Left cardiac atrium (tissue), 4 donors: ENCODE data around the gene MACROD2. TPM values are rescaled to one million over a fixed set of nuclear protein-coding genes. Genes with fewer than 3 reads are reported as not detected.

ENCODE experiments used
- ATAC-seq, 2 donors: fragments of 200-7000 bp; cut with Tn5 transposase; one replicate each; pipeline ENCODE4 v1.9.1; 2020; ENCODE audit warnings: mild to moderate bottlenecking in 2 of 2, moderate library complexity in 2 of 2
- DNase-seq: peaks from one replicate; pipeline ENCODE4 v3.0.0-alpha.2; 2020
- intact Hi-C, 2 donors: fragments of 100-400 bp; cut with DNase I; formaldehyde crosslinking; loops; one replicate each; pipeline versions ENCODE4 v1.14.1 to v1.15.1; 2022 to 2023
- total RNA-seq, 2 donors: library from RNA; stranded (reverse); fragmentation: NEBNext Ultra II Directional; extraction: Animal tissue kit (Norgen Biotek cat#: 25700); gene quantifications; one replicate each; pipeline ENCODE4 v1.2.1, GENCODE V29; 2021
- donor health status: DM: no; HTN: yes; CAD: no.
- donor health status: DM: no; HTN: yes; CAD: no; lungs with severe emphysema.
- donor health status: DM: yes; HTN: yes; CAD: no.
- donor health status: Dilated cardiomyopathy.

The MACROD2 gene
- total RNA-seq, 2 donors from 2014 or later: 1.3 to 2.6 TPM

DNA sequence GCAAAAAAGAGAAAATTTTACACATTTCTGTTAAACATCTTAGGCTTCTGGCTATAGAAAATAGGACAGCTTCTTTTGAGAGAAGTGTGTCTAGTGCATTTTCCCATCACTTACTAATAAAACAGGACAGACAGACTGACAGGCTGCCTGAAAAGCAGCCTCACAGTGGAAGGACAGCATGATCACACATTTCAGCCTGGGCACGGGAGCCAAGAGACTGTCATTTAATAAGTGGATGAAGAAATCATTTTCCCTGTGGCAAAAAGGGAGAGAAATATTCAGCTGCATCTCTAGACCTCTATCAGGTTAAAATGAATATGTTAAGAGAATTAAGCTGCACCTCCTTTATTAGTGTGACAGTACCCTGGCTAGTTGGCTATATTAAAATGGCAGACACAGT lies 1617.5 kb downstream of the MACROD2 start:
- ATAC-seq (peak in 1 of 2 donors; percentile 31), DNase-seq (no peak)
- intact Hi-C loops: no loop called here

DNA sequence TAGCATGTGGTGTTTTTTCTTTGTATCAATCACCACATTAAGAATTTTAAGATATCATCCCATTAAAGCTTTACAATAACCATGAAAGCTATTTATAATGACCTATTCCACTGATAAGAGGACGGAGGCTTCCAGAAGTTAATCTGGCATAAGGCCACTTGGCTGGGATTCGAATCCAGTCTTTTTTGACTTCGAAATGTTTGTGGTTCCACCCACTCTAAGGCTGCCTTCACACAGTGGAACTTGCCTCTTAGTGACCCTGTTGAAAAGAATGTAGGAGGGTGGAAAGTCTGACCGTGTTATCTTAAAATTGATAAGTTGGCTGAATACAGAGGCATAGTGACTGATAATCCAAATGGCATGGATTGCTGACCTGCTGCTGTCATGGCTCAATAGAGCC lies 1618.2 kb downstream of the MACROD2 start:
- ATAC-seq (peak; percentile 57 to 88), DNase-seq (peak; percentile 29)
- intact Hi-C loops: no loop called here

DNA sequence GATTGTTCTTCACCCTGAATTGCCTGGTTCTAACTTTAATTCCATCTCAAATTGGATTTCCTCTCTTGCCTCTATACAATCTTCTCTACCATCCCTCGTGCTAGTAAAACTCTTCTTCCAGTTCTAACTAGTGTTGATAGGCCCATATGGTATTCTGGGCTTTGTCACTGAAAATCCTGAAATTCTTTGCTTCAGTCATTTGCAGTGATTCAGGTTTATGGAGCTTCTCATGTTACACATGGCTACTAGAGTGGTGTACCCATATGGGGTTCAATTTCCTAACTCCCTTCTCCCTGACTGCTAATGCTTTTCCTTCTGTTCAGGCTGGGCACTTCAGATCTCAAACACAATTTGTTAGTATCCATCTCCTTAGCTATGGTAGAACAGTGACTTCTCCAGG lies 1621.3 kb downstream of the MACROD2 start:
- no peak for ATAC-seq
- no peak for DNase-seq
- intact Hi-C loops: no loop called here

DNA sequence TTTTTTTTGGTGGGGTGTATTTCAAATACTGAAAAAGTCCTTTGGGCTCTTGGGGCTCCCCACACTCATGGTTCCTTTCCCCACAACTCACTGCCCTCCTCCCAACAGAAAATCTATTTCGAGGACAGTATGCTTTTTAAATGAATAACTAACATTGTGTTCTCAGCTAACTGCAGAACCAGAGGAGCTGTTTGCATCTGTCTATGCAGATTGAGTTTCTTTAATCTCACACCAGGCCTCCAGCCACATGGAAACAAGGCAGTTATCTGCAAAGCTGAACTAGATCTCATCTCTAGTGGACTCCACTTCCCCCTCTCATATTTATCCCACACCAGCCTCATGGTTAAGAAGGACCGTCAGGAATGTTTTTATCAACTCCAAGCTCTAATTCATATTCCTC lies 1622.8 kb downstream of the MACROD2 start:
- ATAC-seq (no peak), DNase-seq (no peak)
- intact Hi-C loops: no loop called here

- no peak for DNase-seq
- ATAC-seq: no peak
- intact Hi-C loops: no loop called here
These were observed 1623.6 kb downstream of the MACROD2 start for GRCh38 chr20:15618912-15619311.

GRCh38 chr20:15619341-15619740 lies 1624.0 kb downstream of the MACROD2 start:
- no peak for ATAC-seq
- intact Hi-C loops: no loop called here

GRCh38 chr20:15619816-15620215 lies 1624.5 kb downstream of the MACROD2 start:
- no peak for DNase-seq
- intact Hi-C loops: no loop called here
- ATAC-seq: no peak

More at GRCh38 chr20:15619341-15619740, 1624.0 kb downstream of the MACROD2 start:
- DNase-seq: no peak

- DNase-seq (no peak), ATAC-seq (no peak)
- intact Hi-C loops: no loop called here
These were observed 1627.1 kb downstream of the MACROD2 start for GRCh38 chr20:15622368-15622767.

DNA sequence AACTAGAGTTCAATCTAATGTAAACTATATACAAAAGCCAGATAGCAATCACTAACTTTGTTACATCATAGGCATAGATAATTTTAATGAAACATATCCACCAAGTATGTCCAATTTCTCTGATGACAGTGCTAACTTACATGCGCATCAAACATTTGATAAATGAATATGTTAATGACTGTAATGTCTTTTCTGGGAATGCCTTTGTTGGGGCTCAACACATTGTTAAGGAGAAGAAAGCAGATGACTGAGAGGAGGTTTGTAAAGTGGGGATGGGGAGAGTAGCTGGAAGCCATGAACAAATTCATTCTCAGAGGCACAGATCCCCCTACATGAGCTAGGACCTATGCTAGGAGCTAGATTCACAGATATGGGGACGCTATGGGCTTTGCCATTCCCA lies 1627.9 kb downstream of the MACROD2 start:
- intact Hi-C loops: no loop called here
- DNase-seq (no peak), ATAC-seq (no peak)

DNA sequence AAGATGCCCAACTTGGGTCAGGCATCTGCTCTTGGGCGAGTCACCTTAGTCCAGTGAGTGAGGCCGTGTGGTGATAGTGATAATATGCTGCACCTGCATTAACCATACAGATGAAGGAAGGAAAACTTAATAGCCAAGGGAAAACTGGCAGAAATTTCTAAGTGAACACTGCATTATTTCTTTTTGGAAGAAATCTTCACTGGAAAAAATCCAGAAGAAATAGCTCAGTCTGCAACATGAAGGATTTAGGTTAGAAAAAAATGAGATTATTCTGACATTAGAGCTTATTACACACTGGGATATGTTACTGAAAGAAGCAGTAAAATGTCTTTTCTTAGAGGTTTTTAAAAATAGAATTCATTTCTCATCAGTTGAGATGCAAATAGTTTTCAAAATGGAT lies 1630.7 kb downstream of the MACROD2 start:
- ATAC-seq (no peak), DNase-seq (no peak)
- intact Hi-C loops: no loop called here

GRCh38 chr20:15627089-15627488 lies 1631.8 kb downstream of the MACROD2 start:
- no peak for ATAC-seq
- DNase-seq: no peak
- intact Hi-C loops: no loop called here

DNA sequence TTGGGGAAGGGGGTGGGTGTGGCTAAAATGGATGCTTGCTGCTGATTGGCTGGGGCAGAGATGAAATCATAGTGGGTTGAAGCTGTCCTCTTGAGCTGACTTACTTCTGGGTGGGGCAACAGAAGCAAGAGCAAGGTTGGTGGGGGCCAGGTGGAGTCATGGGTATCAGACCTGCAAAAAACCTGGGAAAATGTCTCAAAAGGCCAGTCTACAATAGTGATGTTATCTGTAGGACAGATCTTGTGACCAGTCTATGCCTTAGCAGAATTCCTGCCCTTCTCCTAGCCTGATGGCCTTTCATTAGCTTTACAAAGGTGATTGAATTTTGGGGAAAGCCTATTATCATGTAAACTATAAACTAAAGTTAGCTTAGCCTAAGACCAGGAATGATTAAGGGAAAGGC lies 1632.2 kb downstream of the MACROD2 start:
- intact Hi-C loops: no loop called here
- ATAC-seq (no peak), DNase-seq (no peak)

DNA sequence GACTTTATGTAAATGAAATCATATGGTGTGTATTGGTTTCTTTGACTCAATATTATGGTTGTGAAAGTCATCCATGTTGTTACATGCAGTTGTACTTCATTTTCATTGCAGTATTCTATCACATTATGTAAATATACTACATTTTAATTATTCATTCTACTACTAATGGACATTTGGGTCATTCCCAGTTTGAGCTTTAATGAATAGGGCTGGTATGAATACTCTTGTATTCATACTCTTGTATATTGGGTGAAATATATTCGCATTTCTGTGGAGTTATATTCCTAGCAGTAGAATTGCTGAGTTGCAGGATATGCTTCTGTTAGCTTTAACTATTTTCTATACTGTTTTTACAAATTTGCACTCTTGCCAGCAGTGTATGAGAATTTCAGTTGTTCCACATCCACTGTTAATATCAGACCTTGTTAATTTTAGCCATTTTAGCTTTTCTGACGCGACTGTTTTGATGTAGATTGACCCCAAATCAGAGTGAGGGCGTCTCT lies 1633.6 kb downstream of the MACROD2 start:
- DNase-seq (no peak), ATAC-seq (no peak)
- intact Hi-C loops: no loop called here

DNA sequence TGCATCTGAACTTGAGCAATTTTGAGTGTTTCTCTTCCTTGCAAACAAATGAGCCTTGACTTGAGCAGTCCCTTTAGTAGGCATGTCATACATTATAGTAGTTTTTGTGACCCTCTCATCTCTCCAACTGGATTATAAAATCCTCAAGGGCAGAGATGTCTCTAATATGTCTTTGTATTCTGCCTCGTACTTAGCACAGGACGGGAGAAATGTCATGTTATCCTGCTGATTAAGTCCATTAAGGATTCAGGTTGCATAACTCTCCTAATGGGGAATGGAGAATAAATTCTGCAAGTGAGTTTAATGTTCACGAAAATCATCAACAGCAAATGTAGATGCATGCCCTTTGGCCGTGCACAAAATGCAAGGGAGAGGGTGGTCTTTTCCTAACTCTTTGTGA lies 1635.0 kb downstream of the MACROD2 start:
- intact Hi-C loops: no loop called here
- ATAC-seq (no peak), DNase-seq (no peak)

GRCh38 chr20:15632680-15633079 lies 1637.4 kb downstream of the MACROD2 start:
- no peak for ATAC-seq
- intact Hi-C loops: no loop called here
- DNase-seq: no peak

- intact Hi-C loops: no loop called here
- DNase-seq (no peak), ATAC-seq (no peak)
These were observed 1638.8 kb downstream of the MACROD2 start for GRCh38 chr20:15634102-15634501.

DNA sequence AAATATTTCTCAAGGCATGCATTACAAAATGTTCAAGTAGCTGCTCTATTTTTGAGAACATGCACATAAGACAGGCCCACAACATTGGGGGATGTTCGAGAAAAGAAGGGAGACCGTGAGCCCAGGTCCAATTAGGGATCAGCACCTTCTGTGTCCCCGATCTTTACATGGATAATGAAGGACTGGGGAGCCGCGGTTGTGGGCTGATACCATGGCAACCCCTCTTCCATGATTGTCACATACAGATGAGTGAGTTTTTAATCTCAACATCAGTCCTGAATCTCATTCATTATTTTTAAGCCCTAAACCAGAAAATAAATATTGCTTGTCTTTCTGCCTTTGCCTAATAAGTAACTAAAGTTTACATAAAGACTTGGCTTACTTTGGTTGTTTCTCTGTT lies 1642.2 kb downstream of the MACROD2 start:
- intact Hi-C loops: no loop called here
- DNase-seq (no peak), ATAC-seq (no peak)

- intact Hi-C loops: no loop called here
- ATAC-seq (no peak), DNase-seq (no peak)
These were observed 1642.8 kb downstream of the MACROD2 start for GRCh38 chr20:15637950-15638754.

GRCh38 chr20:15638816-15639215 lies 1643.5 kb downstream of the MACROD2 start:
- intact Hi-C loops: no loop called here
- no peak for ATAC-seq
- DNase-seq: no peak

DNA sequence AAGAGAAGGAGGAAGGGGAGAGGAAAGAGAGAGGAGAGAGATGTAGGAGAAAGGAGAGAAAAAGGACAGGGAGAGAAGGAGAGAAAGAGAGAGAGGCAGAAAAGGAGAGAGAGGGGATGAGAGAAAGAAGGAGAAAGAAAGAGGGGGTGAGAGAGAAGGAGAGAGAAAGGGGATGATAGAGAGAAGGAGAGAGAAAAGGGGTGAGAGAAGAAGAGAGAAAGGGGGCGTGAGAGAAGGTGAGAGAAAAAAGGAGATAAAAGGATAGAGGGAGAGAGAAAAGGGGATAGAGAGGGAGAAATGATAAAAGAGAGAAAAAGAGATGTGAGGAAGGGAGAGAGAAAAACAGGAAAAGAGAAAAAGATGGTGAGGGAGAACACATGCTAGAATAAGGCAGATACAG lies 1644.5 kb downstream of the MACROD2 start:
- DNase-seq (no peak), ATAC-seq (no peak)
- intact Hi-C loops: no loop called here

DNA sequence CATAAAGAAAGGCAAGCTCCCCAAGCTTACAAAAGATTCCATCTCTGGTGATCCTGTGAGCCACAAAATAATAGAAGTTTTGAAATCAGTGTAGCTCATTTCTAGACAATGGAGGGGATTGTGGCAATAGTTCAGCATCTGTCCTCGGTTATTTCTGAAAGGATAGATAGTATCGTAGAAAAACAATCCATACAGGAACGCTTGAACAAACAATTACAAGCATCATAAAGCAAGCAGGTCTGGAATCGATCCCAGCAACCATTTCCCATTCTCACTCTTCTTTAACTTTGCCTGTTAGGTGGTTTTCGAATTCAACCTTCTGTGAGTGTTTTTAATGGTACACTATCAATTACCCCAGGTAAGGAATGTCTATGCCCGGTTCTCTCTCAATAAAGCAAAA lies 1646.8 kb downstream of the MACROD2 start:
- intact Hi-C loops: no loop called here
- ATAC-seq (no peak), DNase-seq (no peak)
